HFFc6 (cell line): ENCODE results near the gene SETBP1. TPM values are rescaled to one million over a fixed set of nuclear protein-coding genes. Genes with fewer than 3 reads are reported as not detected.

ENCODE experiments used
- DNase-seq: peaks from one replicate; pipeline ENCODE4 v3.0.0-alpha.2; 2018
- H3K27ac Mint-ChIP-seq: 2 replicates; pipeline ENCODE4 v1.8.0; 2020; ENCODE audit warnings: mild to moderate bottlenecking, mixed read lengths
- H3K27me3 Mint-ChIP-seq: 2 replicates; pipeline ENCODE4 v1.8.0; 2021; ENCODE audit warnings: mild to moderate bottlenecking, moderate library complexity, mixed read lengths; ENCODE audit not compliant: insufficient read depth
- H3K36me3 Mint-ChIP-seq: 2 replicates; pipeline ENCODE4 v1.8.0; 2021; ENCODE audit warnings: low read depth, mixed read lengths
- H3K4me1 Mint-ChIP-seq: 2 replicates; pipeline ENCODE4 v1.8.0; 2020; ENCODE audit warnings: low read depth, mixed read lengths
- H3K4me3 Mint-ChIP-seq: 2 replicates; pipeline ENCODE4 v1.8.0; 2020; ENCODE audit warnings: mild to moderate bottlenecking, moderate library complexity, mixed read lengths
- H3K9me3 Mint-ChIP-seq: 2 replicates; pipeline ENCODE4 v1.8.0; 2020; ENCODE audit warnings: mild to moderate bottlenecking, mixed read lengths
- CTCF ChIP-seq: fragments of 200-600 bp; sonication (generic); IDR thresholded peaks from 2 replicates; pipeline ENCODE4 v1.5.0; 2021; ENCODE audit warnings: antibody characterized with exemption, mild to moderate bottlenecking
- total RNA-seq, 6 experiments: library from RNA; stranded (reverse); fragmentation: NEBNext Ultra II Directional; extraction: Animal tissue kit (Norgen Biotek cat#: 25700); gene quantifications; 2 replicates in 1 of 6; 3 replicates in 5 of 6; pipeline ENCODE4 v1.2.3, GENCODE V29; 2021

Gene SETBP1
- total RNA-seq, 6 experiments from 2014 or later = 0.03 to 0.40 (median 0.09) TPM

- TF ChIP-seq CTCF = no peak
- peaks cover 13% of the 10 kb centered on the region; the same call in 1 of the 2 replicates for H3K4me1 Mint-ChIP-seq
- no peaks in the 10 kb centered on the region for H3K36me3 Mint-ChIP-seq
- DNase-seq = no peak
- no peak overlapping the region for H3K27ac Mint-ChIP-seq
- H3K9me3 Mint-ChIP-seq = no peaks in the 10 kb centered on the region; the same call in 1 of the 2 replicates
- H3K4me3 Mint-ChIP-seq = no peak overlapping the region
- no peaks in the 10 kb centered on the region for H3K27me3 Mint-ChIP-seq
These were observed 107.6 kb downstream of the SETBP1 start for GRCh38 chr18:44788334-44788733.

- Mint-ChIP-seq H3K27ac (no peak overlapping the region), H3K9me3 (no peaks in the 10 kb centered on the region; the same call in 1 of the 2 replicates), H3K27me3 (no peaks in the 10 kb centered on the region), H3K4me3 (no peak overlapping the region), H3K36me3 (no peaks in the 10 kb centered on the region), H3K4me1 (peaks cover 13% of the 10 kb centered on the region; the same call in 1 of the 2 replicates)
- TF ChIP-seq CTCF = no peak
- DNase-seq = no peak
These were observed 109.0 kb downstream of the SETBP1 start for GRCh38 chr18:44789710-44790109.

- no peaks in the 10 kb centered on the region for H3K27me3 Mint-ChIP-seq
- H3K9me3 Mint-ChIP-seq = no peaks in the 10 kb centered on the region; the same call in 1 of the 2 replicates
- H3K27ac Mint-ChIP-seq = no peak overlapping the region
- peaks cover 13% of the 10 kb centered on the region; the same call in 1 of the 2 replicates for H3K4me1 Mint-ChIP-seq
- no peaks in the 10 kb centered on the region for H3K36me3 Mint-ChIP-seq
- no peak for DNase-seq
- no peak overlapping the region for H3K4me3 Mint-ChIP-seq
- no peak for TF ChIP-seq CTCF
These were observed 110.2 kb downstream of the SETBP1 start for GRCh38 chr18:44790860-44791259.

DNA sequence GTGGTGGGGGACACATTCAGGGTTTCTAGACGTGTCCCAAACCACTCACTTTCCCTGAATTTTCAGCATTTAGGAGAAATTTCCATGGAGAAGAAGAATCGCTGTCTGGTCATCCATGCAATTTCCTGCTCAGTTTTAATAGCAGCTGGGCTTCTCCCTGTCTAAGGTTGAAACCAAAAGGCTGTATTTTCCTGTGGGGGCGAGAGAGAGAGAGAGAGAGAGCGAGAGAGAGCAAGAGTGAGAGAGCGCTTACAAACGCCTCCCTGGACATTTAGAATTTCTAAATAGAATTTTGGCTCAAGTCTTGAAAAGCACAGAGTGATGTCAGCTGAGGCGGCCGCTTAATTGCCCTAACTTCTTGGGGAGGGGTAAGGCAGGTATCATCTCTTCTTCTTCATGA, 110.8 kb downstream of the SETBP1 start:
- H3K27me3 Mint-ChIP-seq = no peaks in the 10 kb centered on the region
- peaks cover 13% of the 10 kb centered on the region; the same call in 1 of the 2 replicates for H3K4me1 Mint-ChIP-seq
- no peak overlapping the region for H3K27ac Mint-ChIP-seq
- DNase-seq = no peak
- H3K36me3 Mint-ChIP-seq = no peaks in the 10 kb centered on the region
- no peak for TF ChIP-seq CTCF
- no peaks in the 10 kb centered on the region; the same call in 1 of the 2 replicates for H3K9me3 Mint-ChIP-seq
- no peak overlapping the region for H3K4me3 Mint-ChIP-seq

DNA sequence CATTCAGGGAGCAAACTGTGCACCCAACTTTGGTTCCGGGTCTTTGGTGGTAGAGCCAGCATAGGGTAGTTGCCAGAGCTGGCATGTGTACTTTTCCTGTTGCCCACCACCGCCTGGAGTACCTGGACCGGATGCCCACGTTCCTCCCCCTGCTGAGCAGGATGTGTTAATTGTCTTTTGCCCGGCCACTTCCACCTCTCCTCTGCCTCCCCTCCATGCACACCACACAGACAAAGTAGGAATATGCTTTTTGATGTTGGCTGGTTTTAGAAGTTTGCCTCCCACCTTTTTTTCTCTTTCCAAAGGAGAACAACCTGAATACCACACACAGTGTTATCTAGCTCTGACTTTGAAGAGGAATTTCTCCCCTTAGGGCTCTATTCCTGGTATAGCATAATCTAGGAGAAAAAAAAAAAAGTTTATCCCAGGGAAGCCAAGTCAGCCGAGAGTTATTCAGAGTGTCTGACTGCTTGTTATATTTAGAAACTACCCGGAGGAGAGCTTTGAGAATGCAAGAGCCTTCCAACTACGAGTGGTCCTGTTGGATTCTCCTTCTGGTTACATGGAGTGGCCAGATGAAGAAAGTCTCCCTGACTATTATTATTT, 111.9 kb downstream of the SETBP1 start:
- no peak overlapping the region for H3K27ac Mint-ChIP-seq
- no peak for TF ChIP-seq CTCF
- peak; percentile 28 for DNase-seq
- H3K36me3 Mint-ChIP-seq = no peaks in the 10 kb centered on the region
- no peak overlapping the region; the same call in 1 of the 2 replicates for H3K4me3 Mint-ChIP-seq
- no peaks in the 10 kb centered on the region; the same call in 1 of the 2 replicates for H3K9me3 Mint-ChIP-seq
- peaks cover 13% of the 10 kb centered on the region; the same call in 1 of the 2 replicates for H3K4me1 Mint-ChIP-seq
- no peaks in the 10 kb centered on the region for H3K27me3 Mint-ChIP-seq
